EL (cell line): Measurements from ENCODE around the gene TRIM38.
A peak's percentile ranks its signal among the peaks of the same experiment; 100 is the strongest.
"Not testable (repeated sequence)": the region's sequence is repeated elsewhere in the genome, so short reads cannot be mapped to it uniquely, and the experiment has no call there.

Source experiments
- DNase-seq: peaks from one replicate; pipeline ENCODE4 v3.0.0-alpha.2; 2016

The TRIM38 gene, protein sequence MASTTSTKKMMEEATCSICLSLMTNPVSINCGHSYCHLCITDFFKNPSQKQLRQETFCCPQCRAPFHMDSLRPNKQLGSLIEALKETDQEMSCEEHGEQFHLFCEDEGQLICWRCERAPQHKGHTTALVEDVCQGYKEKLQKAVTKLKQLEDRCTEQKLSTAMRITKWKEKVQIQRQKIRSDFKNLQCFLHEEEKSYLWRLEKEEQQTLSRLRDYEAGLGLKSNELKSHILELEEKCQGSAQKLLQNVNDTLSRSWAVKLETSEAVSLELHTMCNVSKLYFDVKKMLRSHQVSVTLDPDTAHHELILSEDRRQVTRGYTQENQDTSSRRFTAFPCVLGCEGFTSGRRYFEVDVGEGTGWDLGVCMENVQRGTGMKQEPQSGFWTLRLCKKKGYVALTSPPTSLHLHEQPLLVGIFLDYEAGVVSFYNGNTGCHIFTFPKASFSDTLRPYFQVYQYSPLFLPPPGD

GRCh38 chr6:25962149-25963127 lies at the start of gene TRIM38:
TSS of gene TRIM38 (plus strand) at chr6:25962802. CDS start at chr6:25966523, 3,721 bp downstream.
- DNase-seq = peak; percentile 94

GRCh38 chr6:25913741-25914140 lies 48.9 kb upstream of the TRIM38 start:
- DNase-seq = no peak

DNA sequence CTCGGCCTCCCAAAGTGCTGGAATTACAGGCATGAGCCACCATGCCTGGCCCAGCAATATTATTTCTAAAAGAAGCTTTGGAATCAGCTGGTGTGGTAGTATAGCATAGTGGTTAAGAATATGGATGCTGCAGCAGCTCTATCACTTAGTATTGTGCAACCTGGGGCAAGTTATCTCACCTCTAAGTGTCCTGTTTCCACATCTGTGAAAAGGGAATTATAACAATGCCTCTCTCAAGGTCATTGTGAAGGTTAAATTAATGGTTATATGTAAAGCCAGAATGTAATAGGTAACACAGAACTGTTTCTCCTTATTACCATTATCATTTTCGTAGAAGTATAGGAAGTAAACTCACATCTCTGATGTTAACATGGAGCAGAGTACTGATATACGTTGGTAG lies 46.3 kb upstream of the TRIM38 start:
- no peak for DNase-seq

GRCh38 chr6:25916789-25917490 lies 45.7 kb upstream of the TRIM38 start:
- no peak for DNase-seq

DNA sequence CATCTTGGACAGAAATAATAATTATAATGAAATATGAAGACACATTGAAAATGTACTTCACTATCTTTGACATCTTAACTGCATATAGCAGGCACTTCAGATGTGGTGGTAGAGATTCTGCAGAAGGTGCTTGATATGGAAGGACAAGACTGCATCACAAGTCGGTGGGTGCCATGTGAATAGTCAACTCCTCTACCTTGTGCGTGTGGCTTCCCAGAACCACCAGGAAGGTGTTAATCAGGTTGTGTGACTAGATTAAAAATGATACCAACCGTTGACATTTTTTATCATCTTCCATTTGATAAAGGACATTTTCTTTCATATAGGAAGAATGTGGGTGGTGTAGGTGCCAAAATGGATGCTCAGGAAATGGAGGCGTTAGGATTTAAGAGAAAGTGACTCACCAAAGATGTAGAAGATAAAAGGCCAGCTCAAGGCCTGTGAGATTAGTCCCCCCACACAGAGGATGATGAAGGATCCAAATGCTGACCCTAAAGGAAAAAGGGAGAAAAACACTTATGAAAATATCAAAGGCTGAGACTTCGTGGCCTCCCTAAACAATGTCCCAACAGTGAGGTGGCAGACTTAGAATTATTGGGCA lies 44.4 kb upstream of the TRIM38 start:
- no peak for DNase-seq

DNA sequence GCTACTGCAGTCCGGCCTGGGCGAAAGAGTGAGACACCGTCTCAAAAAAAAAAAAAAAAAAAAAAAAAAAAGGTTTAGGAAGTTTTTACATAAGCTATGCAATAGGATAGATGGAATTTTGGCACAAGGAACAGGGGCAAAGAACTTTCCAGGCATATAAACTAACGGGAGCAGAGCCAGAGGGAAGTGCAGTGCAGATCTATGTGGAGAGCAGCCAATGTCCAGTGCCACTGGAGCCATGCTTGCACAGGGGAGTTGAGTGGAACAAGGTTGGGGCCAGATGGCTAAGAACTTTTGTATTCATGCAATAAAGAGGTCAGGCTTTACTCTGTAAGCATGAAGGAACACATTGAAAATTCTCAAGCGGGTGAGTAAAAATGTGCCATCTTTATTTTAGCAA lies 42.9 kb upstream of the TRIM38 start:
- DNase-seq = no peak

DNA sequence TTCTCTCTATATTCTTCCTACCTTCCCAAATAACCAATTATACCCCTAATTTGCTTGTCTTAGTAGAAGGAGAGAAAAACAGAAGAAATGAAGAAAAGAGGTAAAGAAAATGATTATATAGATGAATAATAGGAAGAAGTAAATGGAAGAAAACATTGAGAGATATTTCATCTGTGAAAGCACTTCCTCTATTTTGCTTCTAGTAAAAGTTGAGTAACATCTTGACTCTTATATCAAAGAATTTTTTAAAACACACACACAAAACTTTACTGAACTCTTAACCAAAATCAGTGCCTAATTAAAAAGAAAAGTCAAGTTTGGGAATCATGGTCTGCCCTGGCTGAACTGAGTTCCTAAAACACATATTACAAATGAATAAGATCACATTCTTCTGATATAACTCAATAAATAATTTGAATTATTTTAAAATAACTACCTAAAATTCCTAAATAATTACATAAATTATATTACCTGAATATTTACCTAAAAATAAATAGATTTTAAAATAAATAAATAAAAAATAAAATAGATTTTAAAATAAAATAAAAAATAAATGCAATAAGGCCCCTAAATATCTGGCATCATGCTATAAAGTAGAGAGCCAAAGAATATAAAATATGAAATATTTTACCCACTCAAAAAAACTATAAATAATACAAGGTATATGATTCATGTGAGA lies 40.9 kb upstream of the TRIM38 start:
- no peak for DNase-seq

DNA sequence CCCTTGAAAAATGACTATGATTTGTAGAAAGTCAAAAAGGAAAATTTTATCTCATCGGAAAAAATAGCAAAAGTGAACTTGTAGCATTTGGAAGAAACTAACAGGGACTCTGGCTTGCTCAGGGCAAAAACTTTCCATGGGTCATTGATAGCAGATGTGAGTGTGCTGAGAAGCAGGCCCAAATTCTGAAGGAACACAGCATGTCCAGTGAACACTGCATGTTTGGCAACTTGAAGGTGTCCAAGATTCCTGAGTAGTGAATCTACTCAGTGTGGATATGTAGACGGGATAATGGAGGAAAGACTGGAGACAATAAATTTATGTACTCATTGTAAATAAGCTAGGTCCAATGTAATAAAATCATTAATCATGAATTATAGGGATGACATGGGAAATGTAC lies 40.3 kb upstream of the TRIM38 start:
- DNase-seq = peak; percentile 14

DNA sequence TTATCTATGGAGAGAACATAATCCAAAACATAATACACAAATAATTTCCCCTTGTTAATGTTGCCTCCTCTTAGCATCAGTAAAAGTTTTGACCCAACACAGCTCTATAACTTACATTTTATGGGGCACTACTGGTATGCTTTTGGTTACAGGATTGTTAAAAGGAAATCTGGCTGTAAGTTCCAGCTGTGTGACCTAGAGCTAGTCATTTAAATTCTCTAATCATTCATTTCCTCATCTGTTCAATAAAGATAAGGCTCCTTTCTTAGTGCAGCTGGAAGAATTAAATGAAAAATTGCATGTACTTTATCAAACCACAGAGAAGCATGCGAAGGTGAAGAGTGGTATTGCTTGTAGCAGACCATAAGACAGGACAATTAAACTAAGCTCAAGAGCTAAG lies 36.7 kb upstream of the TRIM38 start:
- no peak for DNase-seq

- no peak for DNase-seq
These were observed 35.4 kb upstream of the TRIM38 start for GRCh38 chr6:25927178-25927577.

DNA sequence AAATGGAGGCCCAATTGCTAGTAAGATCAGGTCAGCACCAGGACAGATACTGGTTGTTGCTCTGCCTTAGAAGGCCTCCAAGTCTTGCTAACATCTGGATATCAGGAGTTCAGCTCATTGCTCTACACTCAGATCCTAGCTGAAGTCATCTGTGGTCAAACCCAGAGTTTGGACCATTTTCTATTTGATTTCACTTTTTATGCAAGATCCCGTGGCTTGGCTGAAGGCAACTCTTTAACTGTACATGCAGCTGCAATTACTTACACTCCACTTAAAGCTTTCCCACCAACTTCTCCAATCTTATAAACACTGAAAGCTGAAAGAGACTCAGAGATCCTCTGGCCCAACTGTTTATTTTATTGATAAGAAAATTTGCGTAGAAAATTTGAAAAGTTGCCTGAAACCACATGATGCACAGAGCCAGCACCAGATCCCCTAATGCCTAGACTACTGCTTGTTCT lies 34.8 kb upstream of the TRIM38 start:
- no peak for DNase-seq

- no peak for DNase-seq
These were observed 33.9 kb upstream of the TRIM38 start for GRCh38 chr6:25928562-25929324.

DNA sequence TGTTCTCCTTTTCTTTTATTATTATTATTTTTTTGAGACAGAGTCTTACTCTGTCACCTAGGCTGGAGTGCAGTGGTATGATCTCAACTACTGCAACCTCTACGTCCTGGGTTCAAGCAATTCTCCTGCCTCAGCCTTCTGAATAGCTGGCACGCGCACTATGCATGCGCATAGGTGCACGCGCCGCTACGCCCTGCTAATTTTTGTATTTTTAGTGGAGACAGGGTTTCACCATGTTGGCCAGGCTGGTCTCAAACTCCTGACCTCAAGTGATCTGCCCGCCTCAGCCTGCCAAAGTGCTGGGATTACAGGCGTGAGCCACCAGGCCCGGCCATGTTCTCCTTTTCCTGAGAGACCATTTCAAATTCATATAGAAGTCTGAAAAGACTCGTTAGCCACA lies 32.8 kb upstream of the TRIM38 start:
- not testable (repeated sequence) for DNase-seq

GRCh38 chr6:25930532-25931410 lies 31.8 kb upstream of the TRIM38 start, which contains the start of gene SLC17A2:
TSS of gene SLC17A2 (minus strand) at chr6:25930691. CDS start at chr6:25925796, 4,895 bp downstream.
- no peak for DNase-seq

GRCh38 chr6:25931411-25931709 lies 31.2 kb upstream of the TRIM38 start:
- DNase-seq = no peak

- no peak for DNase-seq
These were observed 28.4 kb upstream of the TRIM38 start for GRCh38 chr6:25934156-25934555.

GRCh38 chr6:25934735-25935313 lies 27.8 kb upstream of the TRIM38 start:
- no peak for DNase-seq

GRCh38 chr6:25935953-25936352 lies 26.6 kb upstream of the TRIM38 start:
- no peak for DNase-seq

- no peak for DNase-seq
These were observed 23.0 kb upstream of the TRIM38 start for GRCh38 chr6:25939593-25939992.
